Neural progenitor cell (in vitro differentiated cells): ENCODE measurements around the gene TPD52L1. TPM values are rescaled to one million over a fixed set of nuclear protein-coding genes. Genes with fewer than 3 reads are reported as not detected.

Source experiments
- DNase-seq: peaks from one replicate; pipeline ENCODE4 v3.0.0-alpha.2; 2016; ENCODE audit warnings: low spot score
- H2AFZ ChIP-seq: fragments of 200-600 bp; sonication (generic); replicated peaks from 2 replicates; pipeline ENCODE4 v1.6.1; 2016; ENCODE audit warnings: antibody characterized with exemption
- H3F3A ChIP-seq: fragments of 200-600 bp; sonication (generic); 2 replicates; pipeline ENCODE4 v1.6.1; 2016; ENCODE audit warnings: antibody characterized with exemption, low read depth
- H3K27ac ChIP-seq: fragments of 200-600 bp; sonication (generic); 2 replicates; pipeline ENCODE4 v1.5.1; 2016; ENCODE audit warnings: mild to moderate bottlenecking
- H3K27me3 ChIP-seq: fragments of 200-600 bp; sonication (generic); 2 replicates; pipeline ENCODE4 v1.6.1; 2016; ENCODE audit warnings: mild to moderate bottlenecking, moderate library complexity
- H3K36me3 ChIP-seq: fragments of 200-600 bp; sonication (generic); 2 replicates; pipeline ENCODE4 v1.5.1; 2016
- H3K4me1 ChIP-seq: fragments of 200-600 bp; sonication (generic); 2 replicates; pipeline ENCODE4 v1.6.1; 2016; ENCODE audit warnings: mixed run types
- H3K4me2 ChIP-seq: fragments of 200-600 bp; sonication (generic); 2 replicates; pipeline ENCODE4 v1.6.1; 2016
- H3K4me3 ChIP-seq: fragments of 200-600 bp; sonication (generic); 2 replicates; pipeline ENCODE4 v1.5.1; 2016
- H3K79me2 ChIP-seq: fragments of 200-600 bp; sonication (generic); 2 replicates; pipeline ENCODE4 v1.6.1; 2016; ENCODE audit warnings: low read depth
- H3K9ac ChIP-seq: fragments of 200-600 bp; sonication (generic); 2 replicates; pipeline ENCODE4 v1.6.1; 2016
- H3K9me3 ChIP-seq: fragments of 200-600 bp; sonication (generic); 2 replicates; pipeline ENCODE4 v1.5.1; 2016; ENCODE audit warnings: low read depth
- H4K20me1 ChIP-seq: fragments of 200-600 bp; sonication (generic); 2 replicates; pipeline ENCODE4 v1.6.1; 2016; ENCODE audit warnings: low read depth
- H3K27ac Mint-ChIP-seq: 3 replicates; pipeline ENCODE4 v1.8.0; 2021; ENCODE audit warnings: mixed read lengths
- H3K27me3 Mint-ChIP-seq: 2 replicates; pipeline ENCODE4 v1.8.0; 2022; ENCODE audit warnings: low read depth, mild to moderate bottlenecking, inconsistent platforms, moderate library complexity, mixed read lengths; ENCODE audit not compliant: insufficient read depth
- H3K36me3 Mint-ChIP-seq: 3 replicates; pipeline ENCODE4 v1.8.0; 2021; ENCODE audit warnings: mixed read lengths
- H3K4me1 Mint-ChIP-seq: 3 replicates; pipeline ENCODE4 v1.8.0; 2021; ENCODE audit warnings: mixed read lengths
- H3K4me3 Mint-ChIP-seq: 3 replicates; pipeline ENCODE4 v1.8.0; 2021; ENCODE audit warnings: mild to moderate bottlenecking, moderate library complexity, mixed read lengths
- H3K9me3 Mint-ChIP-seq: 3 replicates; pipeline ENCODE4 v1.8.0; 2020; ENCODE audit warnings: mixed read lengths
- EZH2 ChIP-seq: fragments of 200-600 bp; sonication (generic); IDR thresholded peaks from 2 replicates; pipeline ENCODE4 v1.6.1; 2017; ENCODE audit warnings: antibody characterized with exemption, mild to moderate bottlenecking, moderate library complexity
- EZH2phosphoT487 ChIP-seq: fragments of 200-600 bp; sonication (generic); IDR thresholded peaks from 2 replicates; pipeline ENCODE4 v1.6.1; 2017; ENCODE audit warnings: antibody characterized with exemption
- total RNA-seq: library from RNA; depleted of rRNA; stranded (reverse); fragments of >200 nt; gene quantifications from 2 replicates; pipeline ENCODE4 v1.2.3, GENCODE V29; 2015; ENCODE audit warnings: low replicate concordance
- TF ChIP-seq, protein P1 (sequence below): fragments of 200-600 bp; sonication (generic); IDR thresholded peaks from 2 replicates; pipeline ENCODE4 v1.5.1; 2017; ENCODE audit warnings: antibody characterized with exemption, mild to moderate bottlenecking

The TPD52L1 gene
- total RNA-seq, 1 donor from 2014 or later, result 9.5 TPM

DNA sequence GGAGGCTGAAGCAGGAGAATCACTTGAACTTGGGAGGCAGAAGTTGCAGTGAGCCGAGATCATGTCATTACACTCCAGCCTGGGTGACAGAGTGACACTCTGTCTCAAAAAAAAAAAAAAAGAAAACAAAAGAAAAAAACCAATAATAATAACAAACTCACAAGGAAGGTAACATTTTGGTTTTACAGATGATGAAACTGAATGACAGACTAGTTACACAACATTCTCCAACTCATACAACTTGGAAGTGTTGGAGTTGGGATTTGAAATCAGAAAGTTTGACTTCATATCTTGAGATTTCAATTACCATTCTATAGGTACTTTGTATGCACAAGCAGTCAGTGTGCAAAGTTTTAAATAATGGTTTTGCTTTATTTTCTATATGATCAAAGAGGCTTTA, 10.2 kb downstream of the TPD52L1 start:
- H3K79me2 ChIP-seq, result no peaks in the 10 kb centered on the region
- H3K27ac Mint-ChIP-seq, result no peak overlapping the region
- H3K36me3 Mint-ChIP-seq, result no peaks in the 10 kb centered on the region
- DNase-seq, result no peak
- H3K4me3 ChIP-seq, result no peak overlapping the region
- H3K9me3 Mint-ChIP-seq, result peaks cover 9% of the 10 kb centered on the region
- no peaks in the 10 kb centered on the region for H3F3A ChIP-seq
- no peaks in the 10 kb centered on the region for H3K4me1 ChIP-seq
- no peak overlapping the region for H3K27ac ChIP-seq
- no peaks in the 10 kb centered on the region for H3K9me3 ChIP-seq
- H3K27me3 Mint-ChIP-seq, result no peaks in the 10 kb centered on the region
- H3K9ac ChIP-seq, result no peak overlapping the region
- no peak overlapping the region for H2AFZ ChIP-seq
- no peaks in the 10 kb centered on the region for H3K36me3 ChIP-seq
- H3K4me1 Mint-ChIP-seq, result no peaks in the 10 kb centered on the region
- TF ChIP-seq EZH2phosphoT487 (no peak), EZH2 (no peak)
- TF ChIP-seq, protein P1, sequence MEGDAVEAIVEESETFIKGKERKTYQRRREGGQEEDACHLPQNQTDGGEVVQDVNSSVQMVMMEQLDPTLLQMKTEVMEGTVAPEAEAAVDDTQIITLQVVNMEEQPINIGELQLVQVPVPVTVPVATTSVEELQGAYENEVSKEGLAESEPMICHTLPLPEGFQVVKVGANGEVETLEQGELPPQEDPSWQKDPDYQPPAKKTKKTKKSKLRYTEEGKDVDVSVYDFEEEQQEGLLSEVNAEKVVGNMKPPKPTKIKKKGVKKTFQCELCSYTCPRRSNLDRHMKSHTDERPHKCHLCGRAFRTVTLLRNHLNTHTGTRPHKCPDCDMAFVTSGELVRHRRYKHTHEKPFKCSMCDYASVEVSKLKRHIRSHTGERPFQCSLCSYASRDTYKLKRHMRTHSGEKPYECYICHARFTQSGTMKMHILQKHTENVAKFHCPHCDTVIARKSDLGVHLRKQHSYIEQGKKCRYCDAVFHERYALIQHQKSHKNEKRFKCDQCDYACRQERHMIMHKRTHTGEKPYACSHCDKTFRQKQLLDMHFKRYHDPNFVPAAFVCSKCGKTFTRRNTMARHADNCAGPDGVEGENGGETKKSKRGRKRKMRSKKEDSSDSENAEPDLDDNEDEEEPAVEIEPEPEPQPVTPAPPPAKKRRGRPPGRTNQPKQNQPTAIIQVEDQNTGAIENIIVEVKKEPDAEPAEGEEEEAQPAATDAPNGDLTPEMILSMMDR, result no peak
- no peaks in the 10 kb centered on the region for H3K27me3 ChIP-seq
- no peak overlapping the region for H3K4me2 ChIP-seq
- no peaks in the 10 kb centered on the region for H4K20me1 ChIP-seq
- H3K4me3 Mint-ChIP-seq, result no peak overlapping the region

GRCh38 chr6:125164696-125165095, 11.1 kb downstream of the TPD52L1 start:
- Mint-ChIP-seq H3K4me3 (no peak overlapping the region), H3K27me3 (no peaks in the 10 kb centered on the region), H3K4me1 (no peaks in the 10 kb centered on the region), H3K27ac (no peak overlapping the region), H3K9me3 (peaks cover 7% of the 10 kb centered on the region), H3K36me3 (no peaks in the 10 kb centered on the region)
- no peaks in the 10 kb centered on the region for H3K36me3 ChIP-seq
- H3K4me2 ChIP-seq, result no peak overlapping the region
- H3K27me3 ChIP-seq, result no peaks in the 10 kb centered on the region
- DNase-seq, result no peak
- no peaks in the 10 kb centered on the region for H3K79me2 ChIP-seq
- TF ChIP-seq EZH2phosphoT487, result no peak
- TF ChIP-seq, protein P1, result no peak
- no peak overlapping the region for H3K27ac ChIP-seq
- H3K4me1 ChIP-seq, result no peaks in the 10 kb centered on the region
- H3K9me3 ChIP-seq, result no peaks in the 10 kb centered on the region
- H3F3A ChIP-seq, result no peaks in the 10 kb centered on the region
- H4K20me1 ChIP-seq, result no peaks in the 10 kb centered on the region
- H3K9ac ChIP-seq, result no peak overlapping the region
- no peak overlapping the region for H2AFZ ChIP-seq
- no peak overlapping the region for H3K4me3 ChIP-seq

- H3K36me3 Mint-ChIP-seq, result no peaks in the 10 kb centered on the region
- no peaks in the 10 kb centered on the region for H3K27me3 ChIP-seq
- no peaks in the 10 kb centered on the region for H3K36me3 ChIP-seq
- TF ChIP-seq EZH2phosphoT487 (no peak), EZH2 (no peak)
- TF ChIP-seq, protein P1, result no peak
- no peaks in the 10 kb centered on the region for H3F3A ChIP-seq
- no peak overlapping the region for H3K4me3 Mint-ChIP-seq
- no peak overlapping the region for H3K27ac ChIP-seq
- H2AFZ ChIP-seq, result no peak overlapping the region
- H3K27ac Mint-ChIP-seq, result no peak overlapping the region
- H3K9me3 ChIP-seq, result no peaks in the 10 kb centered on the region
- H3K4me1 ChIP-seq, result no peaks in the 10 kb centered on the region
- H3K27me3 Mint-ChIP-seq, result no peaks in the 10 kb centered on the region
- H4K20me1 ChIP-seq, result no peaks in the 10 kb centered on the region
- no peaks in the 10 kb centered on the region for H3K79me2 ChIP-seq
- H3K4me3 ChIP-seq, result no peak overlapping the region
- no peaks in the 10 kb centered on the region for H3K4me1 Mint-ChIP-seq
- H3K4me2 ChIP-seq, result no peak overlapping the region
- H3K9ac ChIP-seq, result no peak overlapping the region
- no peak for DNase-seq
- peaks cover 4% of the 10 kb centered on the region for H3K9me3 Mint-ChIP-seq
Measured at GRCh38 chr6:125165256-125165655, 11.7 kb downstream of the TPD52L1 start.
